ENCODE measurements around the gene KRTAP4-1.

GRCh38 chr17:41231731-41232130, 47.0 kb upstream of the KRTAP4-1 start:
- no peak for TF ChIP-seq POLR2A (IDR thresholded peaks at IDR 0.05; ENCODE audit: insufficient read depth in 1 of 2, low read depth in 2 of 2, low read length in 2 of 2)
- TF ChIP-seq ZNF772 (CRISPR knock-in tag; IDR thresholded peaks at IDR 0.05): no peak
- no peak for TF ChIP-seq CTCF (CRISPR knock-in tag; IDR thresholded peaks at IDR 0.05)
- no peak for TF ChIP-seq SP2 (CRISPR knock-in tag; IDR thresholded peaks at IDR 0.05)
- TF ChIP-seq TCF7 (IDR thresholded peaks at IDR 0.05; ENCODE audit: low read depth): no peak
- TF ChIP-seq ETV5 (CRISPR knock-in tag; IDR thresholded peaks at IDR 0.05; ENCODE audit: borderline replicate concordance): no peak
- TF ChIP-seq MYC (CRISPR knock-in tag; IDR thresholded peaks at IDR 0.05; ENCODE audit: borderline replicate concordance): no peak
- no peak for TF ChIP-seq NFE2L1 (CRISPR knock-in tag; IDR thresholded peaks at IDR 0.05; ENCODE audit: borderline replicate concordance)
- no peak for TF ChIP-seq HNF1A (IDR thresholded peaks at IDR 0.05; ENCODE audit: low read depth)
- TF ChIP-seq HNF1A (CRISPR knock-in tag; IDR thresholded peaks at IDR 0.05; ENCODE audit: borderline replicate concordance): no peak
- TF ChIP-seq ZNF362 (CRISPR knock-in tag; IDR thresholded peaks at IDR 0.05; ENCODE audit: borderline replicate concordance): no peak
- TF ChIP-seq POLR2AphosphoS5 (IDR thresholded peaks at IDR 0.05; ENCODE audit: low read depth, low read length): no peak

Measured in HepG2 (cell line).